ENCODE measurements around the gene GMPR2.
A peak's percentile ranks its signal among the peaks of the same experiment; 100 is the strongest.
"Not testable (repeated sequence)": the region's sequence is repeated elsewhere in the genome, so short reads cannot be mapped to it uniquely, and the experiment has no call there.

The GMPR2 gene

DNA sequence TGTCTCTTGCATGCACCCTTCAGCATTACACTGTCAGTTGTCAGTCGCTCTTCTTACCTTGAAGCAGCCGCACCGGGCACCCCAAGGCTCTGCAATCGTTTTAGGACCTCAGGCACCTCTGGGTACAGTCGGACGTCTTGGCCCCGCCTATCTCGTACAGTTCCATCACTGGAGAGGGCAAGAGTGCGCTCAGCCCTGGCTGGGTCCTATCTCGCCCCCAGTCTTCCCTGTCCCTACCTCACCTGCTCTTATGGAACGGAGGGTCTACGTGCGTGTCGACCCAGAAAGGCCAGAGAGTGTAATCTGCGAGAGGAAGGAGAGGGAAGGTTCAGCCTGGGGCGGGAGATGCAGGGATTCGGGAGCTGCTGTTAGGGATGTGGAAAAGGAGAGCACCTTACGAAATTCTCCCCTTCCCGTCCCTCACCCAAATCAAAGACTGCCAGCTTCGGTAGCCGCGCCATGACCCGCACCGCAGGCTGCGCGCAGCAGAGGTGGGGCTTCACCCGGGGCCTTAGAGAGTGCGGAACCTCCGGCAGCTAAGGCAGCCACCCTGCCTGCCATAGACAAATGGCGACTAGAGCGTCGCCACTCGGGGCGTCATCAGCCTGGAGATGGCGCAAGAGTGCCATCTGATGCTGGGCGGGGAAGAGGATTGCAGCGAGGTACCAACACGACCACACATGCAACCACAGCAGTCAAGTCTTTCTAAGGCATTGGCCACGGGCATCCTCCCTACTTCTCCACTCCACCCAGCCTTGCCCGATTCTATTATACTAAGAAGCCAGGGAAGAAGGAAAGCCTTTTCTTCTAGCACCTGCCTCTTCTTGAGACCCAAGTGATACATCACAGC, 17.0 kb upstream of the GMPR2 start, which contains the start of gene MDP1:
TSS of gene MDP1 (minus strand) at position 572 of the 850 bp plus-strand sequence. CDS start at position 461, 111 bp downstream.
- TF ChIP-seq GABPA (IDR thresholded peaks at IDR 0.05; ENCODE audit: low read depth) (no peak), CTCF (IDR thresholded peaks at IDR 0.05; ENCODE audit: insufficient read depth, low read length) (peak; percentile 10), POLR2AphosphoS5 (IDR thresholded peaks at IDR 0.05; ENCODE audit: low read depth) (peak; percentile 95), SPI1 (IDR thresholded peaks at IDR 0.05; ENCODE audit: borderline replicate concordance, low read depth) (peak; percentile 7; the same call in 1 of the 2 replicates)
- TF ChIP-seq, protein P1, sequence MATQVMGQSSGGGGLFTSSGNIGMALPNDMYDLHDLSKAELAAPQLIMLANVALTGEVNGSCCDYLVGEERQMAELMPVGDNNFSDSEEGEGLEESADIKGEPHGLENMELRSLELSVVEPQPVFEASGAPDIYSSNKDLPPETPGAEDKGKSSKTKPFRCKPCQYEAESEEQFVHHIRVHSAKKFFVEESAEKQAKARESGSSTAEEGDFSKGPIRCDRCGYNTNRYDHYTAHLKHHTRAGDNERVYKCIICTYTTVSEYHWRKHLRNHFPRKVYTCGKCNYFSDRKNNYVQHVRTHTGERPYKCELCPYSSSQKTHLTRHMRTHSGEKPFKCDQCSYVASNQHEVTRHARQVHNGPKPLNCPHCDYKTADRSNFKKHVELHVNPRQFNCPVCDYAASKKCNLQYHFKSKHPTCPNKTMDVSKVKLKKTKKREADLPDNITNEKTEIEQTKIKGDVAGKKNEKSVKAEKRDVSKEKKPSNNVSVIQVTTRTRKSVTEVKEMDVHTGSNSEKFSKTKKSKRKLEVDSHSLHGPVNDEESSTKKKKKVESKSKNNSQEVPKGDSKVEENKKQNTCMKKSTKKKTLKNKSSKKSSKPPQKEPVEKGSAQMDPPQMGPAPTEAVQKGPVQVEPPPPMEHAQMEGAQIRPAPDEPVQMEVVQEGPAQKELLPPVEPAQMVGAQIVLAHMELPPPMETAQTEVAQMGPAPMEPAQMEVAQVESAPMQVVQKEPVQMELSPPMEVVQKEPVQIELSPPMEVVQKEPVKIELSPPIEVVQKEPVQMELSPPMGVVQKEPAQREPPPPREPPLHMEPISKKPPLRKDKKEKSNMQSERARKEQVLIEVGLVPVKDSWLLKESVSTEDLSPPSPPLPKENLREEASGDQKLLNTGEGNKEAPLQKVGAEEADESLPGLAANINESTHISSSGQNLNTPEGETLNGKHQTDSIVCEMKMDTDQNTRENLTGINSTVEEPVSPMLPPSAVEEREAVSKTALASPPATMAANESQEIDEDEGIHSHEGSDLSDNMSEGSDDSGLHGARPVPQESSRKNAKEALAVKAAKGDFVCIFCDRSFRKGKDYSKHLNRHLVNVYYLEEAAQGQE (IDR thresholded peaks at IDR 0.05; ENCODE audit: insufficient replicate concordance, low read depth): no peak
- DNase-seq (ENCODE audit: low read depth in 1 of 2, low spot score in 1 of 2): peak; percentile 94

GRCh38 chr14:24216345-24216699, 16.4 kb upstream of the GMPR2 start:
- H3K4me3 ChIP-seq (replicated peaks; ENCODE audit: insufficient read depth, low read length): peak overlapping the region; percentile 93; the same call in 1 of the 2 replicates
- no peak for DNase-seq (ENCODE audit: low read depth in 1 of 2, low spot score in 1 of 2)
- TF ChIP-seq, protein P1 (IDR thresholded peaks at IDR 0.05; ENCODE audit: insufficient replicate concordance, low read depth): no peak
- no peak for TF ChIP-seq CTCF (IDR thresholded peaks at IDR 0.05; ENCODE audit: insufficient read depth, low read length)
- no peak for TF ChIP-seq SPI1 (IDR thresholded peaks at IDR 0.05; ENCODE audit: borderline replicate concordance, low read depth)
- TF ChIP-seq GABPA (IDR thresholded peaks at IDR 0.05; ENCODE audit: low read depth): no peak
- no peak overlapping the region; the same call in 1 of the 2 replicates for H3K27ac ChIP-seq (replicated peaks)
- H3K27me3 ChIP-seq (ENCODE audit: insufficient read depth, poor library complexity, severe bottlenecking): no peaks in the 10 kb centered on the region

More for the DNA sequence above, 17.0 kb upstream of the GMPR2 start, which contains the start of gene MDP1:
- Histone ChIP-seq H3K27me3 (ENCODE audit: insufficient read depth, poor library complexity, severe bottlenecking) (no peaks in the 10 kb centered on the region), H3K4me3 (replicated peaks; ENCODE audit: insufficient read depth, low read length) (peak within 1 kb of the TSS; percentile 93), H3K27ac (replicated peaks) (peak within 1 kb of the TSS; percentile 72)

DNA sequence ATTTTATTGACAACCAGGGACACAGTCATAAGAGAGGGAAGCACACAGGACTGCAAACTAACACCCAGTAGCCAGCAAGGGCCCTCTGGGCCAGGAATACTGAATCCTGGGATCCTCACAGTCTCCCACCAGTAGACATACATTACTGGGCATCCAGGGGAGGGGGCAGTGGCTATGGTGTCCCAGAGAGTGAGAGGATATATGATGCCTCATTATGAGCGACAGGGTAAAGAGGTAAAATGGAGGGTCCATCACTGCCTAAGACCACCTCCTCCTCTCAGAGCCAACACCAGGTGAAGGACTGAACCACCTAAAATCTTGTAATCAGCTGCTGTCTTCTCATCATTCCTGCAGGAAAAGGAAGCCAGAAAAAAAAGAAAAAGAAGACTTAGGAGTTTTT, 15.9 kb upstream of the GMPR2 start:
- not testable (repeated sequence) for DNase-seq (ENCODE audit: low read depth in 1 of 2, low spot score in 1 of 2); H3K27me3 ChIP-seq (ENCODE audit: insufficient read depth, poor library complexity, severe bottlenecking); H3K4me3 ChIP-seq (replicated peaks; ENCODE audit: insufficient read depth, low read length); H3K27ac ChIP-seq (replicated peaks)

DNA sequence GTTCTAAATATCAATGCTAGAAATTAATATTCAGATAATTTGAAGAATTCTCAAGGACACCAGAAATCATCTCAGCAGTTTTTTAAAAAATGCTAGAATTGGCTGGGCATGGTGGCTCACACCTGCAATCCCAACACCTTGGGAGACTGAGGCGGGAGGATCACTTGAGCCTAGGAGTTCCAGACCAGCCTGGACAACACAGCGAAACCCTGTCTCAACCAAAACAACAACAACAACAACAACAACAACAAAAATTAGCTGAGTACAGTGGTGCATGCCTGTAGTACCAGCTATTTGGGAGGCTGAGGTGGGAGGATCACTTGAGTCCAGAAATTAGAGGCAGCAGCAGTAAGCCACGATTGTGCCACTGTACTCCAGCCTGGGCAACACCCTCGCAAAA, 13.6 kb upstream of the GMPR2 start:
- no peak overlapping the region for H3K4me3 ChIP-seq (replicated peaks; ENCODE audit: insufficient read depth, low read length)
- no peak overlapping the region for H3K27ac ChIP-seq (replicated peaks)
- TF ChIP-seq CTCF (IDR thresholded peaks at IDR 0.05; ENCODE audit: insufficient read depth, low read length) (no peak), GABPA (IDR thresholded peaks at IDR 0.05; ENCODE audit: low read depth) (no peak), POLR2AphosphoS5 (IDR thresholded peaks at IDR 0.05; ENCODE audit: low read depth) (no peak), SPI1 (IDR thresholded peaks at IDR 0.05; ENCODE audit: borderline replicate concordance, low read depth) (no peak)
- TF ChIP-seq, protein P1 (IDR thresholded peaks at IDR 0.05; ENCODE audit: insufficient replicate concordance, low read depth): no peak
- H3K27me3 ChIP-seq (ENCODE audit: insufficient read depth, poor library complexity, severe bottlenecking): no peaks in the 10 kb centered on the region
- DNase-seq (ENCODE audit: low read depth in 1 of 2, low spot score in 1 of 2): no peak

Measured in HL-60 (cell line).